ENCODE measurements around the gene DCXR.

DNA sequence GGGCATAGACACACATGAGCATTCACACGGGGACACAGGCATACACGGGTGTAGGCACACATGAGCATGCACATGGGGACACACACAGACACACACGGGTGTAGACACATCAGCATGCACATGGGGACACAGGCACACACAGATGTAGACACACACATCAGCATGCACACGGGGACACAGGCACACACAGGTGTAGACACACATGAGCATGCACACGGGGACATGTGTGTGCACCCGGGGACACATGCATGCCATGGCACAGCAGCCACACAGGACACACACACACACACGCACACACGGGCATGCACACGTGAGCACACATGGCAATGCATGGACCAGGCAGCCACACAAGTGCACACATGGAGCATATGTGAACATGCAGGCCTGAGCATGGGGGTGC lies 5.2 kb upstream of the DCXR start:
- TF ChIP-seq, protein P1, sequence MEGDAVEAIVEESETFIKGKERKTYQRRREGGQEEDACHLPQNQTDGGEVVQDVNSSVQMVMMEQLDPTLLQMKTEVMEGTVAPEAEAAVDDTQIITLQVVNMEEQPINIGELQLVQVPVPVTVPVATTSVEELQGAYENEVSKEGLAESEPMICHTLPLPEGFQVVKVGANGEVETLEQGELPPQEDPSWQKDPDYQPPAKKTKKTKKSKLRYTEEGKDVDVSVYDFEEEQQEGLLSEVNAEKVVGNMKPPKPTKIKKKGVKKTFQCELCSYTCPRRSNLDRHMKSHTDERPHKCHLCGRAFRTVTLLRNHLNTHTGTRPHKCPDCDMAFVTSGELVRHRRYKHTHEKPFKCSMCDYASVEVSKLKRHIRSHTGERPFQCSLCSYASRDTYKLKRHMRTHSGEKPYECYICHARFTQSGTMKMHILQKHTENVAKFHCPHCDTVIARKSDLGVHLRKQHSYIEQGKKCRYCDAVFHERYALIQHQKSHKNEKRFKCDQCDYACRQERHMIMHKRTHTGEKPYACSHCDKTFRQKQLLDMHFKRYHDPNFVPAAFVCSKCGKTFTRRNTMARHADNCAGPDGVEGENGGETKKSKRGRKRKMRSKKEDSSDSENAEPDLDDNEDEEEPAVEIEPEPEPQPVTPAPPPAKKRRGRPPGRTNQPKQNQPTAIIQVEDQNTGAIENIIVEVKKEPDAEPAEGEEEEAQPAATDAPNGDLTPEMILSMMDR (IDR thresholded peaks at IDR 0.05; ENCODE audit: low read depth, low read length): no peak
- TF ChIP-seq POLR2A (IDR thresholded peaks at IDR 0.05; ENCODE audit: extremely low read depth, insufficient read length): no peak
